Duodenal mucosa (tissue), 2 donors: ENCODE results near the gene LNPK.

Source experiments
- H3K27ac ChIP-seq: one replicate; pipeline ENCODE4 v1.7.0; 2013; ENCODE audit warnings: low read depth, low read length
- H3K27me3 ChIP-seq, 2 donors: one replicate each; pipeline ENCODE4 v1.7.0; 2013; ENCODE audit warnings: low read length in 2 of 2, control low read depth in 1 of 2; ENCODE audit not compliant: insufficient read depth in 2 of 2, control insufficient read depth in 1 of 2
- H3K36me3 ChIP-seq, 2 donors: one replicate each; pipeline ENCODE4 v1.7.0; 2013; ENCODE audit warnings: low read length in 2 of 2, control low read depth in 1 of 2; ENCODE audit not compliant: insufficient read depth in 2 of 2, control insufficient read depth in 1 of 2
- H3K4me1 ChIP-seq, 2 donors: one replicate each; pipeline ENCODE4 v1.7.0; 2013; ENCODE audit warnings: low read length in 2 of 2, control low read depth in 1 of 2; ENCODE audit not compliant: insufficient read depth in 2 of 2, control insufficient read depth in 1 of 2
- H3K4me3 ChIP-seq, 2 donors: one replicate each; pipeline ENCODE4 v1.7.0; 2013; ENCODE audit warnings: low read length in 2 of 2, low read depth in 1 of 2
- H3K9ac ChIP-seq, 2 donors: one replicate each; pipeline ENCODE4 v1.7.0; 2013; ENCODE audit warnings: low read length in 2 of 2, low read depth in 1 of 2
- H3K9me3 ChIP-seq, 2 donors: one replicate each; pipeline ENCODE4 v1.7.0; 2013; ENCODE audit warnings: low read length in 2 of 2, control low read depth in 1 of 2; ENCODE audit not compliant: control insufficient read depth in 1 of 2

The LNPK gene

GRCh38 chr2:175887776-175888175 lies 114.3 kb downstream of the LNPK start:
- Histone ChIP-seq H3K9me3 (no peaks in the 10 kb centered on the region), H3K27ac (no peak overlapping the region), H3K27me3 (peaks cover 3 to 4% of the 10 kb centered on the region in 2 donors), H3K36me3 (no peaks in the 10 kb centered on the region), H3K4me1 (no peaks in the 10 kb centered on the region), H3K9ac (no peak overlapping the region), H3K4me3 (no peak overlapping the region)

GRCh38 chr2:175884697-175885393 lies 117.2 kb downstream of the LNPK start:
- no peak overlapping the region for H3K9ac ChIP-seq
- H3K27ac ChIP-seq, result no peak overlapping the region
- H3K36me3 ChIP-seq, result no peaks in the 10 kb centered on the region

GRCh38 chr2:175883586-175884194 lies 118.4 kb downstream of the LNPK start:
- Histone ChIP-seq H3K36me3 (no peaks in the 10 kb centered on the region), H3K4me1 (no peaks in the 10 kb centered on the region), H3K4me3 (no peak overlapping the region), H3K9ac (no peak overlapping the region), H3K27ac (no peak overlapping the region), H3K9me3 (no peaks in the 10 kb centered on the region), H3K27me3 (no peaks in the 10 kb centered on the region)

More at GRCh38 chr2:175884697-175885393, 117.2 kb downstream of the LNPK start:
- Histone ChIP-seq H3K9me3 (no peaks in the 10 kb centered on the region), H3K27me3 (peaks cover 0 to 3% of the 10 kb centered on the region in 2 donors), H3K4me1 (no peaks in the 10 kb centered on the region), H3K4me3 (no peak overlapping the region)

- H3K4me1 ChIP-seq, result no peaks in the 10 kb centered on the region
- H3K27ac ChIP-seq, result no peak overlapping the region
- no peak overlapping the region for H3K4me3 ChIP-seq
- no peaks in the 10 kb centered on the region for H3K36me3 ChIP-seq
- no peaks in the 10 kb centered on the region for H3K27me3 ChIP-seq
- H3K9me3 ChIP-seq, result no peaks in the 10 kb centered on the region
- no peak overlapping the region for H3K9ac ChIP-seq
Observed at GRCh38 chr2:175879679-175880078, 122.4 kb downstream of the LNPK start.

GRCh38 chr2:175877845-175878544 lies 124.1 kb downstream of the LNPK start:
- H3K27ac ChIP-seq, result no peak overlapping the region
- no peak overlapping the region for H3K4me3 ChIP-seq
- no peaks in the 10 kb centered on the region for H3K9me3 ChIP-seq
- no peaks in the 10 kb centered on the region for H3K4me1 ChIP-seq
- H3K27me3 ChIP-seq, result no peaks in the 10 kb centered on the region
- no peak overlapping the region for H3K9ac ChIP-seq
- H3K36me3 ChIP-seq, result no peaks in the 10 kb centered on the region

GRCh38 chr2:175874291-175874690 lies 127.8 kb downstream of the LNPK start:
- Histone ChIP-seq H3K9ac (no peak overlapping the region), H3K36me3 (no peaks in the 10 kb centered on the region), H3K4me3 (no peak overlapping the region), H3K27ac (no peak overlapping the region), H3K4me1 (no peaks in the 10 kb centered on the region), H3K9me3 (no peaks in the 10 kb centered on the region), H3K27me3 (peaks cover 4 to 5% of the 10 kb centered on the region in 2 donors)
